Measurements from ENCODE around the gene INPP5D. TPM values are rescaled to one million over a fixed set of nuclear protein-coding genes. Genes with fewer than 3 reads are reported as not detected.
A peak's percentile ranks its signal among the peaks of the same experiment; 100 is the strongest.

The INPP5D gene
- total RNA-seq, 4 donors from 2014 or later, result 8.0 to 12.5 (median 11.9) TPM

GRCh38 chr2:233084488-233084887 lies 24.3 kb downstream of the INPP5D start:
- H3K4me1 ChIP-seq, result peaks cover 0 to 54% (median 34%) of the 10 kb centered on the region in 4 donors
- DNase-seq (ENCODE audit: extremely low spot score), result no peak
- intact Hi-C loops (cut with DNase I), result no loop called here

GRCh38 chr2:233085037-233085838 lies 25.1 kb downstream of the INPP5D start:
- 79% methylated on average over 13 of the region's 13 CpGs for WGBS
- no peak for DNase-seq (ENCODE audit: extremely low spot score)
- H3K4me1 ChIP-seq, result peaks cover 0 to 52% (median 33%) of the 10 kb centered on the region in 4 donors
- no peaks in the 10 kb centered on the region for H3K36me3 ChIP-seq
- peaks cover 0 to 9% (median 0%) of the 10 kb centered on the region in 4 donors for H3K27me3 ChIP-seq
- H3K4me3 ChIP-seq, result no peak overlapping the region
- peak overlapping the region; percentile 34 to 75 (median 60) for H3K27ac ChIP-seq (replicated peaks in 1 of 4)
- no peaks in the 10 kb centered on the region for H3K9me3 ChIP-seq
- TF ChIP-seq, protein P1, sequence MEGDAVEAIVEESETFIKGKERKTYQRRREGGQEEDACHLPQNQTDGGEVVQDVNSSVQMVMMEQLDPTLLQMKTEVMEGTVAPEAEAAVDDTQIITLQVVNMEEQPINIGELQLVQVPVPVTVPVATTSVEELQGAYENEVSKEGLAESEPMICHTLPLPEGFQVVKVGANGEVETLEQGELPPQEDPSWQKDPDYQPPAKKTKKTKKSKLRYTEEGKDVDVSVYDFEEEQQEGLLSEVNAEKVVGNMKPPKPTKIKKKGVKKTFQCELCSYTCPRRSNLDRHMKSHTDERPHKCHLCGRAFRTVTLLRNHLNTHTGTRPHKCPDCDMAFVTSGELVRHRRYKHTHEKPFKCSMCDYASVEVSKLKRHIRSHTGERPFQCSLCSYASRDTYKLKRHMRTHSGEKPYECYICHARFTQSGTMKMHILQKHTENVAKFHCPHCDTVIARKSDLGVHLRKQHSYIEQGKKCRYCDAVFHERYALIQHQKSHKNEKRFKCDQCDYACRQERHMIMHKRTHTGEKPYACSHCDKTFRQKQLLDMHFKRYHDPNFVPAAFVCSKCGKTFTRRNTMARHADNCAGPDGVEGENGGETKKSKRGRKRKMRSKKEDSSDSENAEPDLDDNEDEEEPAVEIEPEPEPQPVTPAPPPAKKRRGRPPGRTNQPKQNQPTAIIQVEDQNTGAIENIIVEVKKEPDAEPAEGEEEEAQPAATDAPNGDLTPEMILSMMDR (IDR thresholded peaks at IDR 0.05), result no peak
- no peak for TF ChIP-seq POLR2A (IDR thresholded peaks at IDR 0.05; ENCODE audit: low read depth)
- no peak for TF ChIP-seq POLR2AphosphoS5 (IDR thresholded peaks at IDR 0.05)
- TF ChIP-seq EP300 (IDR thresholded peaks at IDR 0.05), result no peak
- intact Hi-C loops (cut with DNase I), result no loop called here

More at GRCh38 chr2:233084488-233084887, 24.3 kb downstream of the INPP5D start:
- no peaks in the 10 kb centered on the region for H3K9me3 ChIP-seq
- peak overlapping the region; percentile 50 to 75 (median 71) for H3K27ac ChIP-seq (replicated peaks in 1 of 4)
- H3K36me3 ChIP-seq, result no peaks in the 10 kb centered on the region
- no peak overlapping the region for H3K4me3 ChIP-seq
- TF ChIP-seq EP300 (IDR thresholded peaks at IDR 0.05), result no peak
- TF ChIP-seq POLR2AphosphoS5 (IDR thresholded peaks at IDR 0.05), result peak; percentile 53 to 64
- TF ChIP-seq, protein P1 (IDR thresholded peaks at IDR 0.05), result no peak
- TF ChIP-seq POLR2A (IDR thresholded peaks at IDR 0.05; ENCODE audit: low read depth), result no peak
- WGBS, result 53% methylated on average over 13 of the region's 13 CpGs
- peaks cover 0 to 9% (median 0%) of the 10 kb centered on the region in 4 donors for H3K27me3 ChIP-seq

DNA sequence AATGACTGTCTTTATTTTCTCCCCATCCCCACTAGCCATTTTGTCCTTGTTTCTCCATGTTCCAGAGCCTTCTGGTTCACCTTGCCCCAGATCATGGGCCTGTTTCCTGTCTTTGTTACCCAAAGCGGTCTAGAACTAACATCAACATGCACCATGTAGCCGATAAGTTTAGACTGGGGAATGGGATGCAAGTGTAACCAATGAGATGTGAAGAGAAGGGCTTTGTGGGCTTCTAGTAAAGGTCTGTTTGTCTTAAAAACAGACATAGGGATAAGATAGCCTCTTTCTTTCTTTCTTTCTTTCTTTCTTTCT lies 25.7 kb downstream of the INPP5D start:
- Histone ChIP-seq H3K4me3 (no peak overlapping the region), H3K36me3 (no peaks in the 10 kb centered on the region), H3K4me1 (peaks cover 0 to 52% (median 33%) of the 10 kb centered on the region in 4 donors), H3K9me3 (no peaks in the 10 kb centered on the region), H3K27me3 (peaks cover 0 to 9% (median 0%) of the 10 kb centered on the region in 4 donors), H3K27ac (replicated peaks in 1 of 4) (peak overlapping the region in 3 of 4 donors; percentile 55 to 75 (median 64))
- intact Hi-C loops (cut with DNase I), result no loop called here
- DNase-seq (ENCODE audit: extremely low spot score), result no peak
- 70% methylated on average over 2 of the region's 2 CpGs for WGBS
- TF ChIP-seq POLR2A (IDR thresholded peaks at IDR 0.05; ENCODE audit: low read depth), result no peak
- TF ChIP-seq, protein P1 (IDR thresholded peaks at IDR 0.05), result no peak
- no peak for TF ChIP-seq POLR2AphosphoS5 (IDR thresholded peaks at IDR 0.05)
- TF ChIP-seq EP300 (IDR thresholded peaks at IDR 0.05), result no peak

DNA sequence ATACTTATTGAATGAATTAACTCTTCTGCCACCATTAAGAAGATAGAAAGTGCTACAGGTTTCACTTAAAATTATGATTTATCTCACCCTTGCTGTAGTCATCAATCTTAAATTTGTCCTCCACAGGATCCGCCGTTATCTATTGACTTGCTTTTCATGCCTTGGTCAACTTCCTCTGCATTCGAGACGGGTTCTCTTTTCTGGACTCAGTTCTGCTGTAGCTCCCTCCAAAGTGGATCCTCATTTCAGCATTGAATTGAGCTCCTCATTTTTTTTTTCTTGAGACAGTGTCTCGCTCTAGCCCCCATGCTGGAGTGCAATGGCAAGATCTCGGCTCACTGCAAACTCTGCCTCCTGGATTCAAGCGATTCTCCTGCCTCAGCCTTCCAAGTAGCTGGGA lies 27.6 kb downstream of the INPP5D start:
- peak overlapping the region in 1 of 4 donors; percentile 5 for H3K27ac ChIP-seq (replicated peaks in 1 of 4)
- 85% methylated on average over 7 of the region's 7 CpGs for WGBS
- H3K9me3 ChIP-seq, result no peaks in the 10 kb centered on the region
- DNase-seq (ENCODE audit: extremely low spot score), result no peak
- no peak for TF ChIP-seq POLR2AphosphoS5 (IDR thresholded peaks at IDR 0.05)
- TF ChIP-seq, protein P1 (IDR thresholded peaks at IDR 0.05), result no peak
- no peak for TF ChIP-seq EP300 (IDR thresholded peaks at IDR 0.05)
- no peak for TF ChIP-seq POLR2A (IDR thresholded peaks at IDR 0.05; ENCODE audit: low read depth)
- H3K4me1 ChIP-seq, result peaks cover 0 to 41% (median 25%) of the 10 kb centered on the region in 4 donors
- H3K27me3 ChIP-seq, result peaks cover 0 to 9% (median 0%) of the 10 kb centered on the region in 4 donors
- H3K4me3 ChIP-seq, result no peak overlapping the region
- no peaks in the 10 kb centered on the region for H3K36me3 ChIP-seq
- intact Hi-C loops (cut with DNase I), result no loop called here
